ENCODE data around the gene MLLT3.

Gene MLLT3

GRCh38 chr9:20622330-20623020, at the start of gene MLLT3:
Gene MLLT3 (minus strand): TSS chr9:20622499.
- H3K4me3 ChIP-seq (ENCODE audit: low read depth, low read length), result peak within 1 kb of the TSS; percentile 94
- no peak for TF ChIP-seq CTCF (IDR thresholded peaks at IDR 0.05; ENCODE audit: low read depth, low read length)

DNA sequence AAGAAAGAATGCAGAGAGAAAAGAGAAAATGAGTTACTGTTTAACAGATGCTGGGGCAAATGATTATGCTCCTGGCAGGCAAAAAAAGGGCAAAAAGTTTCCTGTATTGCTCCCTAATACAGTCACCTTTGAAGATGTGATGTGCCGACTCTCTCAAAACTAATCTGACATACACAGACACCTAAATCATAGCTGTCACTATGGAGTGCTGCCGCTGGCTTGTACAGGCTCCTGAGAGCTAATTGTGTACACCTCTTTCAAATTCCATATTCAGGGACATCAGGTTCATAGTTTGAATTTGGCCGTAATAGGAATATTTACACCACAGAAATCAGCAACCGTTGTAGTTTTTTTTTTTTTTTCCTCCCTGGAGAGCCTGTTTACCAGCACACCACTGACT, 49.3 kb upstream of the MLLT3 start:
- H3K4me3 ChIP-seq (ENCODE audit: low read depth, low read length), result no peak overlapping the region
- TF ChIP-seq CTCF (IDR thresholded peaks at IDR 0.05; ENCODE audit: low read depth, low read length), result no peak

GRCh38 chr9:20670395-20670794, 48.1 kb upstream of the MLLT3 start:
- no peak for TF ChIP-seq CTCF (IDR thresholded peaks at IDR 0.05; ENCODE audit: low read depth, low read length)
- no peak overlapping the region for H3K4me3 ChIP-seq (ENCODE audit: low read depth, low read length)

DNA sequence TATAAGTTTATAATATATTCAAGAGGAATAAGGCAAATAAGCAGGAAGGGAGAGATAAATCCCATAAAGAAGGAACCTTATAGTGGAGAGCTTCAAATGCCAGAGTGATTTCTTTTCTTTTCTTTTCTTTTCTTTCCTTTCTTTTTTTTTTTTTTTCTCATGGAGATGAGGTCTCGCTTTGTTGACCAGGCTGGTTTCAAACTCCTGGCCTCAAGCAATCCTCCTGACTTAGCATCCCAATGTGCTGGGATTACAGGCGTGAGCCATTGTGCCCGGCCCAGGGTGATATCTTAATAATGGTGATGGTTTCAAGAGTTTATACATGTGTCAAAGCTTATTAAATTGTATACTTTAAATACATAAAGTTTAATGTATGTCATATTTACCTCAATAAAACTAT, 42.2 kb upstream of the MLLT3 start:
- no peak overlapping the region for H3K4me3 ChIP-seq (ENCODE audit: low read depth, low read length)
- no peak for TF ChIP-seq CTCF (IDR thresholded peaks at IDR 0.05; ENCODE audit: low read depth, low read length)

- TF ChIP-seq CTCF (IDR thresholded peaks at IDR 0.05; ENCODE audit: low read depth, low read length), result no peak
- no peak overlapping the region for H3K4me3 ChIP-seq (ENCODE audit: low read depth, low read length)
Observed at GRCh38 chr9:20663133-20663532, 40.8 kb upstream of the MLLT3 start.

DNA sequence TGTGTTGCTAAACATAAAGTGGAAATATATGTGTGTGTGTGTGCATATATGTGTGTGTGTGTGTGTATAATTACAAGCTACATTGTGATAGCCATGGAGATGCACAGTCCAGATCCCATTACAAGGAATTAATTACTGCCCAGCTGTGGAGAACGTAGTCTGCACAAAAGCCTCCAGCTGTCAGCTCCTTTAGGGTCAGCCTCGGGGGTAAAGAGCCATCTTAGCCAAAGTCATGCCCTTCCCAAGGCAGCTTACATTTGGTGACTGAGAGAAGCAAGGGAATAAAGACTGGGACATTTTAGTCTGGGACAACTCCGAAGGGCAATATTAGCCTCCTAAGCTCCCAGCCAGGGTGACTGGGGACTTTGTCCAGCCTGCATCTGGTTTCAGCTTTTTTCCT, 39.9 kb upstream of the MLLT3 start:
- no peak overlapping the region for H3K4me3 ChIP-seq (ENCODE audit: low read depth, low read length)
- TF ChIP-seq CTCF (IDR thresholded peaks at IDR 0.05; ENCODE audit: low read depth, low read length), result no peak

- H3K4me3 ChIP-seq (ENCODE audit: low read depth, low read length), result no peak overlapping the region
- TF ChIP-seq CTCF (IDR thresholded peaks at IDR 0.05; ENCODE audit: low read depth, low read length), result no peak
Observed at GRCh38 chr9:20659474-20659967, 37.2 kb upstream of the MLLT3 start.

All from WI38 (cell line).